LNCaP clone FGC (cell line): ENCODE results near the gene CDYL.

Source experiments
- DNase-seq: peaks from one replicate; pipeline ENCODE4 v3.0.0-alpha.2; 2011; ENCODE audit warnings: low read depth
- H3K4me3 ChIP-seq: 2 replicates; pipeline ENCODE4 v1.5.1; 2011; ENCODE audit warnings: mild to moderate bottlenecking, low read depth, low read length, control low read depth
- CTCF ChIP-seq: IDR thresholded peaks from 2 replicates; pipeline ENCODE4 v1.5.1; 2012; ENCODE audit warnings: mild to moderate bottlenecking; ENCODE audit not compliant: control insufficient read depth, insufficient read depth; ENCODE audit errors: extremely low read depth

Gene CDYL, protein sequence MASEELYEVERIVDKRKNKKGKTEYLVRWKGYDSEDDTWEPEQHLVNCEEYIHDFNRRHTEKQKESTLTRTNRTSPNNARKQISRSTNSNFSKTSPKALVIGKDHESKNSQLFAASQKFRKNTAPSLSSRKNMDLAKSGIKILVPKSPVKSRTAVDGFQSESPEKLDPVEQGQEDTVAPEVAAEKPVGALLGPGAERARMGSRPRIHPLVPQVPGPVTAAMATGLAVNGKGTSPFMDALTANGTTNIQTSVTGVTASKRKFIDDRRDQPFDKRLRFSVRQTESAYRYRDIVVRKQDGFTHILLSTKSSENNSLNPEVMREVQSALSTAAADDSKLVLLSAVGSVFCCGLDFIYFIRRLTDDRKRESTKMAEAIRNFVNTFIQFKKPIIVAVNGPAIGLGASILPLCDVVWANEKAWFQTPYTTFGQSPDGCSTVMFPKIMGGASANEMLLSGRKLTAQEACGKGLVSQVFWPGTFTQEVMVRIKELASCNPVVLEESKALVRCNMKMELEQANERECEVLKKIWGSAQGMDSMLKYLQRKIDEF

DNA sequence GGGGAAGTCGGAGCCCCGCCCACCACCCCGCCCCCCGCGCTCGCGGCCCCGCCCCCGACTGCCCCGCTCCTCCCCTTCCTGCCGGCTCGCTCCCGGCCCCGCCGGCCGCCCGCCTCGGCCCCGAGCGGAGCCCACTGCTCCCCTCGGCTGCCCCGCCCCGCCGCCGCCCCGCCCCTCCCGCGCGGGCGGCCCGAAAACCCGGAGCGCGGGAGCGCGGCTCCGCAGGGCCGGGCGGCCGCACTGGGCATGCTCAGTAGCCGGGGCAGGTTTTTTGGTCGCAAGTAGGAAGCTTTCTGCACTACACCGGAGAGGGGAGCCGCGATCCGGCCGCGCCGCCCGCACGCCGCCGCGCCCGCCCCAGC lies at the start of gene CDYL:
CDYL (plus strand) TSS at position 274 of the 362 bp plus-strand sequence. CDS start 380 bp downstream, outside the sequence.
- H3K4me3 ChIP-seq, result peak within 1 kb of the TSS; percentile 63
- DNase-seq, result peak; percentile 44
- TF ChIP-seq CTCF, result no peak

GRCh38 chr6:4726645-4727044 lies 49.6 kb upstream of the CDYL start:
- no peak for TF ChIP-seq CTCF
- H3K4me3 ChIP-seq, result no peak overlapping the region
- no peak for DNase-seq

DNA sequence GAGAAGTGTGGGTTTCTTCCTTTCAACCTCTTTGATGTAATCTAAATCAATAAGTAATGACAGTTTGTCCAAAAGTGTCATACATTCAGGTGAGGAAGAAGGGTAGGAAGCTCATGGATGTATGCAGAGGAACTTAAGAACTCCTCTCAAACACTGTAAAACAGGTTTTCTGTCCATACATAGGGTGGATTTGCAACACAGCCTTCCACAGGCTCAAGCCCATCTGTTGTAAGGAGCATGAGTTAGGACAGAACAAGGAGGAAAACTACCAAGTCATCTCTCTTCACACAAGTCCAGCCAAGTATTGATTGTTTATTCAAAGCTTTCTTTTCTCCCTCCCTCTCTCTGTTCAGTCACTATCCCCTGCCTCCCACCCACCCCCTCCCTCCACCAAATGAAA lies 49.0 kb upstream of the CDYL start:
- no peak for DNase-seq
- H3K4me3 ChIP-seq, result no peak overlapping the region
- no peak for TF ChIP-seq CTCF

DNA sequence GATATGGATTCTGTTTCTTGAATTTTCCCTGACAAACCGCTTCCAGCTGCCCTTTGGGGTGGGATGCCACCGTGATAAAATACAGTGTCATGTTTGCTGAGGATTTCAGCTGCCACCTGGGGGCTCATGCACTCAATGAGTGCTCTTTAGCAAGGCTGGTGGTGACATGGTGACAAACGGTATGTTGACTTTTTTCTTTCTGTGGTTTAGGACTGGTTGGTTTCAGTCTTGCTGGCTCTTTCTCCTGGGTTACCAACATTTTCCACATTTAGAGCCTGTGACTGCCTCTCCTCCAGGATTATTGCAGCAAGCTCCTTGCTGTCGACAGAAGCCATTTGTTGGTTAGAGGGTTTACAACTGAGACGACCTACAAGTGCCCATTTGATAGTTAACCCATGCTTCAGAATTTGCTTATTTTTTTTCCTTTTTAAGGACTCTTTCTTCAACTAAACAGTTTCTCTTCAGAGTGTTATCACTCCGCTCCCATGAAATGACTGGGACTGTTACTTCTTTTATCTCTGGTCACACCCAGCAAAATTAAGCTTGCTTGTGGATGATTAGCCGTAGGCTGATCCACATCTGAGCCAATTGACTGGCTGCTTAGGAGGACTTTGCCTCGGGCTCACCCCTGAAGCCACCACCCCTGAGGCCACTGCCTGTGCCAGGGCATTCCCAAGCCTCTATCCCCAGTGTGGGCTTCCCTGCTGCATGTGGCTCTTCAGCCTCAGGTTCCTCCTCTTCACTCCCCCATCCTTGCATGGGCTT lies 48.4 kb upstream of the CDYL start:
- DNase-seq, result no peak
- H3K4me3 ChIP-seq, result no peak overlapping the region
- no peak for TF ChIP-seq CTCF

GRCh38 chr6:4728436-4728769 lies 47.8 kb upstream of the CDYL start:
- no peak overlapping the region for H3K4me3 ChIP-seq
- DNase-seq, result no peak
- TF ChIP-seq CTCF, result no peak

DNA sequence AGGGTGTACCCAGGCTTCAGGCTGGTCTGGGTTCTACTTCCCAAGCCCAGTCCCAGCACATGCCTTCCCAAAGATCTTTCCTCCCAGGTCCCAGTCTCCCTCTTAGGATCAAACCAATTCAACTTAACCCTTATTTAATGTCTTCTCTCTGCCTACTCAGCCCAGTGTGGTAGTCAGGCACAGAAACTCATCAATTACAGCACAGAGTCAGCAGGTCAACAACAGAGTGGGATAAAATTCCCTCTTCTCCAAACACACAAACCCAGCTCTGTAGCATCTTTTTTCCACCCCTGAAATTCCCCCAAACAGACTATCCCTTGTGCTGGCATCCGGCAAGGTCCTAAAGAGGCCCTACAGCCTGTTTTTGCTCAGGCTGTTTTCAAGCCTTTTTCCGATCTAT lies 47.3 kb upstream of the CDYL start:
- no peak for DNase-seq
- no peak overlapping the region for H3K4me3 ChIP-seq
- no peak for TF ChIP-seq CTCF
